Endothelial cell of umbilical vein (primary cell): Measurements from ENCODE around the gene ALAS2.

Experiments
- CTCF ChIP-seq, 2 donors: IDR thresholded peaks; 1 replicate in 1 of 2; 2 replicates in 1 of 2; pipeline ENCODE4 v1.5.1; 2011; ENCODE audit warnings: low read length in 2 of 2, mild to moderate bottlenecking in 2 of 2, moderate library complexity in 2 of 2, control low read depth in 1 of 2, inconsistent platforms in 1 of 2, low read depth in 1 of 2; ENCODE audit not compliant: insufficient read depth in 1 of 2; ENCODE audit errors: extremely low read depth in 1 of 2
- POLR2A ChIP-seq: IDR thresholded peaks from 2 replicates; pipeline ENCODE4 v1.6.1; 2012; ENCODE audit warnings: low read depth, mild to moderate bottlenecking, control low read depth, low read length
- POLR2AphosphoS5 ChIP-seq: IDR thresholded peaks from 2 replicates; pipeline ENCODE4 v1.6.1; 2012; ENCODE audit warnings: low read depth, mild to moderate bottlenecking, control low read depth, low read length, moderate library complexity; ENCODE audit not compliant: insufficient read depth

DNA sequence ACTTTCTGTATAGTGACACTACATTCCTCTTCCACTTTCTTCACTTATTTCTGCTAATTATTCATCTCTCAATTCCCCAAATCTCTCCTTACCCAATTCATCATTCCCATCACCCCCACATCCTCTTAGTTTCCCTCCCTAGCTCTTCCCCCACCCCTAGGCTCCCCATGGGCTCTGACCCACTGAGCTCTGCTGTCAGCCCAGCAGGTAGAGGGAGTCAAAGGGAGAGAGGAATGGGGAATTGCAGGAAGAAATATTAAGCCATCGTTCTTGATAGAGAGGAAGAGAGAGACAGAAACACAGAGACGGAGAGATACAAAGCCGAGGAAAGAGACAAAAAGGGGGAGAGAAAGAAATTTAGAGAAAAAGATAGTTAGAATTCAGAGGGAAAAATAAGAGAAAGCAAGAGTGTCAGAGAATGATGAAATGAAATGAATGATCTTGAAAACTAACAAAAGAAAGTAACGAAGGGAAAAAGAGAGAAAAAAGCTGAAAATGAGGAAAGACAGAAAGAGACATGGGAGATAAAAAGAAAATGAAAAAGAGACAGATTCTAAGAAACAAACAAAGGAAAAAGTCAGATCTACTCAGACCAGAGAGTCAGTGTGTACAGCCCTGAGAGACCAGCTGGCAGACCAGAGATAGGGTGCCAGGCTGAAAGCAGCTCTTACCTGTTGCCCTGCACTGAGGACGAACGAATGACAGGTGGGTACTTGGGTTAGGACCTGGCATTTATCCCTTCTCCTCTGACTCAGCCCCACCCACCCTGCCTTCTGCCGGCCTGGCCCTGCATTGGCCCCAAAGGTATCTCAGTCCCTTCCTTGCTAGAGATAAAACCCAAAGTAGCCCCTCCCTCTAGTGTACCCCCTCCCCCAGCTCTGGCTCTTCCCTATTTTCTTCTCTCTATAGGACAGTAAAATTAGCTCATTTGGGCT is at the start of gene ALAS2:
- TF ChIP-seq CTCF (IDR thresholded peaks at IDR 0.05; ENCODE audit: extremely low read depth in 1 of 2, insufficient read depth in 1 of 2, low read depth in 1 of 2, low read length in 2 of 2) = no peak
- no peak for TF ChIP-seq POLR2AphosphoS5
- no peak for TF ChIP-seq POLR2A
